GM12864 (cell line): ENCODE data around the gene CYP3A4.
"Not testable (repeated sequence)": the region's sequence is repeated elsewhere in the genome, so short reads cannot be mapped to it uniquely, and the experiment has no call there.

Experiments used
- DNase-seq: peaks from one replicate; pipeline ENCODE4 v3.0.0-alpha.2; 2011; ENCODE audit warnings: low read depth
- H3K4me3 ChIP-seq: 2 replicates; pipeline ENCODE4 v1.5.1; 2011; ENCODE audit warnings: mild to moderate bottlenecking, low read depth, low read length, control low read depth
- TF ChIP-seq, protein P1 (sequence below): IDR thresholded peaks from 2 replicates; pipeline ENCODE4 v1.5.1; 2011; ENCODE audit warnings: low read depth, mild to moderate bottlenecking, moderate library complexity, low read length, control low read depth, inconsistent platforms; ENCODE audit errors: missing control alignments

The CYP3A4 gene

GRCh38 chr7:99748846-99749579, 35.0 kb downstream of the CYP3A4 start:
- no peak for DNase-seq
- H3K4me3 ChIP-seq = no peak overlapping the region
- TF ChIP-seq, protein P1, sequence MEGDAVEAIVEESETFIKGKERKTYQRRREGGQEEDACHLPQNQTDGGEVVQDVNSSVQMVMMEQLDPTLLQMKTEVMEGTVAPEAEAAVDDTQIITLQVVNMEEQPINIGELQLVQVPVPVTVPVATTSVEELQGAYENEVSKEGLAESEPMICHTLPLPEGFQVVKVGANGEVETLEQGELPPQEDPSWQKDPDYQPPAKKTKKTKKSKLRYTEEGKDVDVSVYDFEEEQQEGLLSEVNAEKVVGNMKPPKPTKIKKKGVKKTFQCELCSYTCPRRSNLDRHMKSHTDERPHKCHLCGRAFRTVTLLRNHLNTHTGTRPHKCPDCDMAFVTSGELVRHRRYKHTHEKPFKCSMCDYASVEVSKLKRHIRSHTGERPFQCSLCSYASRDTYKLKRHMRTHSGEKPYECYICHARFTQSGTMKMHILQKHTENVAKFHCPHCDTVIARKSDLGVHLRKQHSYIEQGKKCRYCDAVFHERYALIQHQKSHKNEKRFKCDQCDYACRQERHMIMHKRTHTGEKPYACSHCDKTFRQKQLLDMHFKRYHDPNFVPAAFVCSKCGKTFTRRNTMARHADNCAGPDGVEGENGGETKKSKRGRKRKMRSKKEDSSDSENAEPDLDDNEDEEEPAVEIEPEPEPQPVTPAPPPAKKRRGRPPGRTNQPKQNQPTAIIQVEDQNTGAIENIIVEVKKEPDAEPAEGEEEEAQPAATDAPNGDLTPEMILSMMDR = no peak

DNA sequence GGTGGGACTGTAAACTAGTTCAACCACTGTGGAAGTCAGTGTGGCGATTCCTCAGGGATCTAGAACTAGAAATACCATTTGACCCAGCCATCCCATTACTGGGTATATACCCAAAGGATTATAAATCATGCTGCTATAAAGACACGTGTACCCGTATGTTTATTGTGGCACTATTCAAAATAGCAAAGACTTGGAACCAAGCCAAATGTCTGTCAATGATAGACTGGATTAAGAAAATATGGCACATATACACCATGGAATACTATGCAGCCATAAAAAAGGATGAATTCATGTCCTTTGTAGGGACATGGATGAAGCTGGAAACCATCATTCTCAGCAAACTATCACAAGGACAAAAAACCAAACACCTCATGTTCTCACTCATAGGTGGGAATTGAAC, 37.1 kb downstream of the CYP3A4 start:
- H3K4me3 ChIP-seq, DNase-seq: not testable (repeated sequence)

DNA sequence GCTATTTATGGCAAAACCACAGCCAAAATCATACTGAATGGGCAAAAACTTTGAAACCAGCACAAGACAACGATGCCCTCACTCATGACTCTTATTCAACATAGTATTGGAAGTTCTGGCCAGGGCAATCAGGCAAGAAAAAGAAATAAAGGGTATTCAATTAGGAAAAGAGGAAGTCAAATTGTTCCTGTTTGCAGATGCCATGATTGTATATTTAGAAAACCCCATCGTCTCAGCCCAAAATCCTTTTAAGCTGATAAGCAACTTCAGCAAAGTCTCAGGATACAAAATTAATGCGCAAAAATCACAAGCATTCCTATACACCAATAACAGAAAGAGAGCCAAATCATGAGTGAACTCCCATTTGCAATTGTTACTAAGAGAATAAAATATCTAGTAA, 38.6 kb downstream of the CYP3A4 start:
- DNase-seq, H3K4me3 ChIP-seq: not testable (repeated sequence)

- DNase-seq = no peak
- no peak overlapping the region for H3K4me3 ChIP-seq
- TF ChIP-seq, protein P1 = no peak
Measured at GRCh38 chr7:99742737-99743394, 41.1 kb downstream of the CYP3A4 start.

- no peak for DNase-seq
- no peak overlapping the region for H3K4me3 ChIP-seq
- TF ChIP-seq, protein P1 = no peak
Measured at GRCh38 chr7:99741441-99741795, 42.6 kb downstream of the CYP3A4 start.

DNA sequence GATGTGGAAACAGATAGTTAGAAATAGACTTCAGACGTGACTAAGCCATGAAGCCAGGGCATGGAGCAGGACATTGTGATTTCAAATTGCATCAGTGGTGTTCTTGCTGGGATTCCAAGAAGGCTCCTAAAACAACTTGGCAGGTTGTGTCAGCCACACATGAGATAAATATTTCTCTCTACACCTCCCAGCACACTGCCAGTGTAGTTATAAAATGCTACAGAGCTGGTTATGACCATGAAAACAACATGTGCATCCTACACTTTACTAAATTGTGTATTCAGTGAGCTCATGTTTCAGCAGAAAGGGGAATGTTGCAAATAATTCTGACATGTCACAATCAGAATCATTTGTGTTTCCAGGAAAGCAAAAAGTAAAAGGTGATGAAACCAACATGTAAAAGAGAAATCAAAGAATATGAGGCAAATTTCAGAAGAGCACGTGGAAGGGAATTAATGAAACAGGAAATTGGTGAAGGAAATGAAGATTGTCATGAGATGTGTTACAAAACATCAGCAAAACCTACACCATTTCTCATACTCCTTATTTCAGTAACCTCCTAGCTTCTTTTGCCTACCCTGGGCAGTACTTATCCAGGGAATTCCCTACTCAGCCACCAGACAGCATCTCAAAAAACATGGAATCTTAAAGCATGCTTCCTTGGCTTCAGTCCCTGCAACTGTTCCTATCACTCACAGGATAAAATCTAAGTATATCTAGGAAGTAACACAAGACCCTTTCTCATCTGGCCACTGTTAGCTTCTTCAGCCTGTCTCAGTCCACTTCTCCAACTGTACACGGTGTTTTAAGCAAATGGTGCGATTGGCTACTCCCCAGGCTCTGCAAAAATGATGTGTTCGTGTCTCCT, 43.2 kb downstream of the CYP3A4 start:
- DNase-seq = no peak
- no peak overlapping the region for H3K4me3 ChIP-seq
- TF ChIP-seq, protein P1 = no peak

DNA sequence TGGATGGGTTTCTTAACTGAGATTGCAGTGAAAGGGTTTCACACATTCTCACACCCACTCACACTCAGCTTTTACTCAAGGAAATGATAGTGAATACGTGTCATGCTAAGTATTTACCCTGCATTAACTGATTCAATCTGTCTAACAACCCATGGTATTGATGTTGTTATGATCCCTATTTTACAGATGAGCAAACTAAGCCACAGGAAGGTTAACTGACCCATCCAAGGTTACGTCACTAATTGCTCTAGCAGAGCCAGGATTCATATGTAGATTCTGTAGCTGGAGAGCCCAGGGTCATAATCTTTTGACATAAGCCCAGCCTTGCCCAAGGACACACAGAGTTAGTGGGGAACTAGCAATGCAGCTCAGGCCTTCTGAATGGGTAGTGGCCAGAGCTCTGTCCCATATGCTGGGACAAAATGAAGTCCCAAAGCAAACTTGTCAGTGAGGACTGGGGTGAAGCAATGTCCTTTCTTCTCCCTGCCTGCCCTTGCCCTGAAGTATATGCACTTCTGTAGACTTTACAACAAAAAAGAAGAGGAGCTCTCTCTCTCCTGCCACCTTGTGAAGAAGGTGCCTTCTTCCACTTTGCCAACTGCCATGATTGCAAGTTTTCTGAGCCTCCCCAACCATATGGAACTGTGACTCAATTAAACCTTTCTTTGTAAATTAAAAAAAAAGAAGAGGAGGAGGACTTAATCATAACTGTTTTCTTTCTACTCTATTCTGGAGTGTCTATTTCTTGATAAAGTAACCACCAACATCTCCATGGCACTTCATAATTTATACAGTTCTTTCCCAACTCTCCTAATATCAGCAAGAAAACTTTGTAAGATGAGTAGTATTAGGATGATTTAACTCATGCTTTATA, 44.0 kb downstream of the CYP3A4 start:
- DNase-seq = no peak
- TF ChIP-seq, protein P1 = no peak
- no peak overlapping the region for H3K4me3 ChIP-seq
